Spleen (tissue), 7 donors: ENCODE data around the gene SLC10A3.

ENCODE experiments used
- CTCF ChIP-seq, 11 experiments: fragments of 200-600 bp in 7 of 11; fragments of 450-650 bp in 4 of 11; sonication (generic) in 4 of 11; IDR thresholded peaks in 8 of 11; conservative IDR thresholded peaks in 3 of 11; 1 replicate in 7 of 11; 2 replicates in 4 of 11; pipeline versions ENCODE4 v1.4.0 to v1.8.0; 2016 to 2021; ENCODE audit warnings: antibody characterized with exemption in 11 of 11, inconsistent platforms in 4 of 11, mild to moderate bottlenecking in 1 of 11
- POLR2A ChIP-seq, 3 donors: fragments of 450-650 bp; IDR thresholded peaks; one replicate each; pipeline ENCODE4 v1.5.1; 2017; ENCODE audit warnings: antibody characterized with exemption in 3 of 3, mild to moderate bottlenecking in 1 of 3
- POLR2AphosphoS5 ChIP-seq, 3 donors: sonication (generic); formaldehyde crosslinking; IDR thresholded peaks; one replicate each; pipeline ENCODE4 v1.5.1; 2017; ENCODE audit warnings: antibody characterized with exemption in 3 of 3
- donor health status: DM: no; HTN: no; CAD: no; lungs with moderate emphysema.
- donor health status: DM: no; HTN: no; CAD: no.
- donor health status: DM: no; HTN: no; CAD: no.

- TF ChIP-seq CTCF (IDR thresholded peaks at IDR 0.05 in 8 of 11, conservative IDR thresholded peaks at IDR 0.05 in 3 of 11) (no peak), POLR2AphosphoS5 (IDR thresholded peaks at IDR 0.05) (no peak), POLR2A (IDR thresholded peaks at IDR 0.05) (no peak)
Observed at GRCh38 chrX:154513716-154514115, 23.3 kb upstream of the SLC10A3 start.
